SK-N-SH (cell line): Measurements from ENCODE around the gene HBP1.

ENCODE experiments used
- EP300 ChIP-seq, 2 experiments: IDR thresholded peaks; 2 replicates each; pipeline versions ENCODE4 v1.4.0 to v1.6.1; 2012; ENCODE audit warnings: borderline replicate concordance in 1 of 2, low read depth in 1 of 2, low read length in 1 of 2
- FOXM1 ChIP-seq: IDR thresholded peaks from 2 replicates; pipeline ENCODE4 v1.4.0; 2012; ENCODE audit warnings: low read depth, mild to moderate bottlenecking
- JUND ChIP-seq: IDR thresholded peaks from 2 replicates; pipeline ENCODE4 v1.4.0; 2012
- POLR2AphosphoS5 ChIP-seq: IDR thresholded peaks from 2 replicates; pipeline ENCODE4 v1.6.1; 2012; ENCODE audit warnings: low read depth, low read length
- TAF1 ChIP-seq: IDR thresholded peaks from 2 replicates; pipeline ENCODE4 v1.6.1; 2012; ENCODE audit warnings: low read depth, mild to moderate bottlenecking, low read length, moderate library complexity, borderline replicate concordance
- TCF12 ChIP-seq: IDR thresholded peaks from 2 replicates; pipeline ENCODE4 v1.4.0; 2012
- TEAD4 ChIP-seq: IDR thresholded peaks from 2 replicates; pipeline ENCODE4 v1.4.0; 2012; ENCODE audit warnings: mild to moderate bottlenecking, borderline replicate concordance; ENCODE audit not compliant: insufficient read depth
- YY1 ChIP-seq: IDR thresholded peaks from 2 replicates; pipeline ENCODE4 v1.4.0; 2012; ENCODE audit warnings: low read depth, mild to moderate bottlenecking
- TF ChIP-seq, protein P1 (sequence below): IDR thresholded peaks from 2 replicates; pipeline ENCODE4 v1.4.0; 2012; ENCODE audit warnings: low read depth
- TF ChIP-seq, protein P2 (sequence below): fragments of 200-600 bp; sonication (generic); IDR thresholded peaks from 2 replicates; pipeline ENCODE4 v1.6.1; 2017; ENCODE audit warnings: antibody characterized with exemption, mild to moderate bottlenecking, moderate library complexity
- TF ChIP-seq, protein P3 (sequence below): IDR thresholded peaks from 2 replicates; pipeline ENCODE4 v1.4.0; 2012; ENCODE audit warnings: low read depth, borderline replicate concordance

DNA sequence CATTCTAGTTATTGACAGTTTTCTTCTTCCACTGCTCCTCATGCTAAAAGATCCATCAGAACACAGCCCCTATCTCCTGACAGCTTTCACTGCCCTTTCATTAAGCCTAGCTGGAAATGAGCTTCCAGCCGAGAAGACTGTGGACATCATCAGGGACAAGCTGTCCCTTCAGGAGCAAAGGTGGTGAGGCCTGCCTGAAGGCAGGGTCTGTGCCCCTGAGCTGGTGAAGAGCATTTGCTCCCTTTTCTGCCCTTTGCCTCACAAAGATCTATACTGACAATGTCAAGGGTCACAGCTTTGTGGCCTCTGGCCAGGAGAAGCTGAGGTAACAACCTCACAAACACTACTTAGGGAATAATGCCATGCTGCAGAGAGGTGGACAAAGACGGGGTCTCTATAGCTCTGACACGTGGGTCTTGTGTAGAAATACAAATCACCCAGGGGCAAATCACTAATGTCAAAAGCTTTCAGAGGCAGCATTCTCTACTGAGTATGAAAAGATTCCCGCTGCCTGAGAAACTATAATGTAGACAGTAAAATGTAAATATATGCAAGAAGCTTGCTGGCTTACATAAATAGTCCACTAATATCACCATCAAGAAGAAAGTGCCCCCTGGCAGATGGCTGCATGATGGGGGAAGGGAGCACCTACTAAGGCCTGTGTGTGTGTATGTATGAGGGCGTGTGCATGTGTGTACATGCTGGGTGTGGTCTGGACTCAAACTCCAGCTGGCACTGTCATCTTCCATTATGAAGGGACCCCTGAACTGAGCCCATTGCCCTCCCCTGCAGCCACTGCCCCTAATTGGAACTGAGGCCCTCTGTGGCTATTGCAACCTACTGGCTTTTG lies 55.8 kb downstream of the HBP1 start:
- no peak for TF ChIP-seq TAF1
- no peak for TF ChIP-seq YY1
- TF ChIP-seq, protein P1, sequence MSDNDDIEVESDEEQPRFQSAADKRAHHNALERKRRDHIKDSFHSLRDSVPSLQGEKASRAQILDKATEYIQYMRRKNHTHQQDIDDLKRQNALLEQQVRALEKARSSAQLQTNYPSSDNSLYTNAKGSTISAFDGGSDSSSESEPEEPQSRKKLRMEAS: no peak
- TF ChIP-seq TEAD4: no peak
- TF ChIP-seq POLR2AphosphoS5: no peak
- TF ChIP-seq FOXM1: no peak
- no peak for TF ChIP-seq TCF12
- TF ChIP-seq, protein P2, sequence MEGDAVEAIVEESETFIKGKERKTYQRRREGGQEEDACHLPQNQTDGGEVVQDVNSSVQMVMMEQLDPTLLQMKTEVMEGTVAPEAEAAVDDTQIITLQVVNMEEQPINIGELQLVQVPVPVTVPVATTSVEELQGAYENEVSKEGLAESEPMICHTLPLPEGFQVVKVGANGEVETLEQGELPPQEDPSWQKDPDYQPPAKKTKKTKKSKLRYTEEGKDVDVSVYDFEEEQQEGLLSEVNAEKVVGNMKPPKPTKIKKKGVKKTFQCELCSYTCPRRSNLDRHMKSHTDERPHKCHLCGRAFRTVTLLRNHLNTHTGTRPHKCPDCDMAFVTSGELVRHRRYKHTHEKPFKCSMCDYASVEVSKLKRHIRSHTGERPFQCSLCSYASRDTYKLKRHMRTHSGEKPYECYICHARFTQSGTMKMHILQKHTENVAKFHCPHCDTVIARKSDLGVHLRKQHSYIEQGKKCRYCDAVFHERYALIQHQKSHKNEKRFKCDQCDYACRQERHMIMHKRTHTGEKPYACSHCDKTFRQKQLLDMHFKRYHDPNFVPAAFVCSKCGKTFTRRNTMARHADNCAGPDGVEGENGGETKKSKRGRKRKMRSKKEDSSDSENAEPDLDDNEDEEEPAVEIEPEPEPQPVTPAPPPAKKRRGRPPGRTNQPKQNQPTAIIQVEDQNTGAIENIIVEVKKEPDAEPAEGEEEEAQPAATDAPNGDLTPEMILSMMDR: no peak
- TF ChIP-seq, protein P3, sequence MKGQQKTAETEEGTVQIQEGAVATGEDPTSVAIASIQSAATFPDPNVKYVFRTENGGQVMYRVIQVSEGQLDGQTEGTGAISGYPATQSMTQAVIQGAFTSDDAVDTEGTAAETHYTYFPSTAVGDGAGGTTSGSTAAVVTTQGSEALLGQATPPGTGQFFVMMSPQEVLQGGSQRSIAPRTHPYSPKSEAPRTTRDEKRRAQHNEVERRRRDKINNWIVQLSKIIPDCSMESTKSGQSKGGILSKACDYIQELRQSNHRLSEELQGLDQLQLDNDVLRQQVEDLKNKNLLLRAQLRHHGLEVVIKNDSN: no peak
- TF ChIP-seq EP300 (IDR thresholded peaks at IDR 0.05; ENCODE audit: borderline replicate concordance in 1 of 2, low read depth in 1 of 2, low read length in 1 of 2): no peak
- TF ChIP-seq JUND: no peak
